ENCODE results near the gene CA10.

CA10 gene

DNA sequence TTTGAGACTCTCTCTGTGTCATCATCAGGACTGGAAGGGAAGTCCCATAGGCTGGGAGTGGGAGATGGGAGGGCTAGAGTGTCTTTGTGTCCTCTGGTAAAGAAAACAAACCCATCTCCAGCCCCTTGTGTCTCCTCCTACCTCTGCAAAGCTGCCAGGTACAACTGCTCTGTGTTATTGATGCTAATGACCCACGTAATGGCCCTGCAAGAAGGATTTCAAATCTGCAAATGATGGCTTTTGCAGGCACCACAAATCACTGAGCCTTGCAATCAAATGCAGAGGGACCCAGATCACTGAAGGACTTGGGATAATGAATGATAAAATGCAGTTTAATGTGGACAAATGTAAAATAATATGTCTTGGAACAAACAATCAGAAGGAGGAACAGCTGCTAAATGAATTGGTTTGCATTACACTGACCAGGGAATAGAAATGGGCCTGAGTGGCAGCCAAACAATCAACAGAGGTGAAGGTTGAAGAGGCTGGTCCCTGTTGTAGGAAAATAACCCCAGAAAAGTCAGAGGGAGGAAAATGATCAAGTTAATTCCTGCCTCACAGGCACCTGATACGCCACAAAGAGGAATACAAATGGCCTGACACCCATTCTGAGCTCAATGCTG is 473.1 kb downstream of the CA10 start:
- no peak for DNase-seq (ENCODE audit: low read depth in 2 of 2)

DNA sequence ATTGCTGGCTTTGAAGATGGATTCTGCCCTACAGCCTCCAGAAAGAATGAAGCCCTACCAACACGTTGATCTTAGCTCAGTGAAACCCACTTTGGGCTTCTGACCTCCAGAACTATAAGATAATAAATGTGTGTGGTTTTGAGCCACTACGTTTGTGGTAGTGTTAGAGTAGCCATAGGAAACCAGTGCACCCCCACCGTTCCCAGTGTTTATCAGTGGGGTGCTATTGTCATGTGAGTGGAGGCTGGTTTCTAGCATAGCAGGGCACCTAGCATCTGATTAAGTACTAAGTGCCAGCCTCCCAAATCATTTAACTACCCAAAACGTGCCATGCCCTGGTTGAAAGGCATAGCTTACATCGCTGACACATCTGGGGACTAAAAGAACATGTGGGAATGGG is 474.3 kb downstream of the CA10 start:
- no peak for DNase-seq (ENCODE audit: low read depth in 2 of 2)

DNA sequence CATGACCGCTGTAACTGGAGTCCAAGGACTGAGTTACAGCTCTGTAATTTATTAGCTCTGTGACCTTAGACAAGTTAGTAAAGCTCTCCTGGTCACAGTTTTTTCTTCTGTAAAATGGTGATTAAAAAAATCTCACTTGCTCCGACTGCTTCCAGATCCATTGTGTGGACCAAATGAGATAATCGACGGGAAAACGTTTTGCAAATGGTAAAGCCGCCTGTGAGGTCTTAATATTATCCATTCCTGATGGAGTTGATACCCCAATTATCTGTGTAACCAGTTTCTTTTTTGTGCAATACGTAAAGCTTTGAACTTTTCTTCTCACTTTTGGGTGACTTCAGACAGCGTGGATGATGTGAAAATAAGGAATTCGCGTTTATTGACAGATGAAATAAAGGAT is 475.2 kb downstream of the CA10 start:
- no peak for DNase-seq (ENCODE audit: low read depth in 2 of 2)

DNA sequence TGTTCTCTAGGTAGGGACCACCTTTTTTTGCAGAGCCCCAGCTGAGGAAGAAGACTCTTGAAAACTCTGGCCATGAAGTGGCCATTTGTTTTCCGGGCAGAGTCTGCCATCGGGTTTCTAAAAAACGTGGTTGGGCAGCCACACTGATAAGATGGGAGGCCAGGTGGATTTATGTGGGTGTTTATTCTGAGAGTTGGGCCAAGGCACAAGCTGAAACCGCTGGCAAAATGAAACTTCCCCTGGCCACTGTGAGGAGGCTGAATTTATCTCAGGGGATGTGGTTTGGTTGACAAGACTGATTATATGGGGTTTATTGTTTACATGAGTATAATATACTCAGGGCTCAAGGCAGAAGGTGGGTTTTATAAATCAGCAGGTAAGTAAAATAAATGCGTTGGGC is 476.4 kb downstream of the CA10 start:
- no peak for DNase-seq (ENCODE audit: low read depth in 2 of 2)

DNA sequence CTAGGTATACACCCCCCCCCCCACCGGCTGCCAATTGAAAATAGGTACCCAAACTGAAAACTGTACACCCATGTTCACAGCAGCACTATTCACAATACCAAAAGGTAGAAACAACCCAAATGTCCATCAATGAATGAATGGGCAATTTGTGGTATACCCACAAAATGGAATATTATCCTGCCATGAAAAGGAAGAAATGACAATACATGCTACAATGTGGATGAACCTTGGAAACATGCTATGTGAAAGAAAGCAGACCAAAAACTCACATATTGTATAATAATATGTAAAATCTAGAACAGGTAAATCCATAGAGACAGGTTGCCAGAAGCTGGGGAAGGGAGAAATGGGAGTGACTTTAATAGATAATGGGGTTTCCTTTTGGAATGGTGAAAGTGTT is 480.6 kb downstream of the CA10 start:
- no peak for DNase-seq (ENCODE audit: low read depth in 2 of 2)

DNA sequence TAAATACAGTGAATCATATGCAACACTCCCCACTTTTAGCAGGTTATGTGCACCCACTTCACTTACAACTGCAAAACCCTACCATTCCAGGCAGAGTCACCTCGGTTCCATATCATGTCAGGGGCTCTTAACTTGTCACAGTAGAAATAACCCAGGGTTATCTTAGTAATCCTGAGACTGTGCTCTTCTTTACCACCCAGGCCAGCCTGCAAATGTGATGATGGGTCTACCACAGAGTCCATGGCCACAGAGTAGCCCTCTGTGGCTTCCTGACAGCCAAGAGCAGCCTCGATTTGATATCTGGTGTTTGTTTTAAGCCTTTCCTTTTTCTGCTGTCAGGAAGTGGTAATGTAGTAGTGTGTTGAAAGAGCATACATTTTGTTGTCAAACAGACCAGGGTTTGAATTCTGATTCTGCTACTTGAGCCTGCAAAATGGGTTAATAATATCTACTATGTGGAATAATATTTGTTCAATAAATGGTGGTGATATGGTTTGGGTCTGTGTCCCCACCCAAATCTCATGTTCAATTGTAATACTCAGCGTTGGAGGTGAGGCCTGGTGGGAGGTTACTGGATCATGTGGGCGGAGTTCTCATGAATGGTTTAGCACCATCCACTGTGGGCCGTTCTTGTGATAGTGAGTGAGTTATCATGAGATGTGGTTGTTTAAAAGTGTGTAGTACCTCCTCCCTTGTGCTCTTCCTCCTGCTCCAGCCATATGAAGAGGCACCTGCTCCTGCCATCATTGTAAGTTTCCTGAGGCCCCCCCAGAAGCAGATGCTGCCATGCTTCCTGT is 481.6 kb downstream of the CA10 start:
- no peak for DNase-seq (ENCODE audit: low read depth in 2 of 2)

DNA sequence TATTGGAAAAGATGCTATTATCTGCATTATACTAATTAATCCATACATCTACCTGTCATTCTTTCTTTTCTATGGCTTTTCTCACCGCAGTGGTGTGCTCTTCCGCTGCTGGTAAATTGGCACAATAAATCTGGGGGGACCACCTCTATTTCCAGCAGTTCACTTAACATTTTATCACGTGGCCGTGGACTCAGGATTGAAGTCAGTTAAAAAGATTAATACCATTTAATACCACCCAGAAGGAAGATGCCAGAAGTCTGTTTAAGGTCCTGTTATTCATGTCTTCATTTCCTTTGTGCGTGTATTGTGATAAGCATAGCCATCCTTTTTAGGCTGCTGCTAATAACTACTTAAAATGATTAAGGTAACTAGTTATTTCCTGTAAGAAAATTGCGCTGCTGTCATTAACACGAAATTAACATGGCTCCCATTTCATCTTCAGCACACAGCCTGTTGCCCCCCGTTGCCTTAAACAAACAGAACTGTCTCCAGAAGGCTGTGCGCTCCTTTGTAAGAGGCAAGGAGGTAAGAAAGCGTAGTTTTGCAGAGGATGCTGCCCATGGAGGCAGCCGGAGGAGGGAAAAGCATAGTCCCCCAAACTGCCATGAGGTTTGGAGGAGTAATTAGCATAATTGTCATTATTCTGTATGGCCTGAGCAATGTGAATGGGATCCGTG is 483.8 kb downstream of the CA10 start:
- DNase-seq (ENCODE audit: low read depth in 2 of 2) = no peak

DNA sequence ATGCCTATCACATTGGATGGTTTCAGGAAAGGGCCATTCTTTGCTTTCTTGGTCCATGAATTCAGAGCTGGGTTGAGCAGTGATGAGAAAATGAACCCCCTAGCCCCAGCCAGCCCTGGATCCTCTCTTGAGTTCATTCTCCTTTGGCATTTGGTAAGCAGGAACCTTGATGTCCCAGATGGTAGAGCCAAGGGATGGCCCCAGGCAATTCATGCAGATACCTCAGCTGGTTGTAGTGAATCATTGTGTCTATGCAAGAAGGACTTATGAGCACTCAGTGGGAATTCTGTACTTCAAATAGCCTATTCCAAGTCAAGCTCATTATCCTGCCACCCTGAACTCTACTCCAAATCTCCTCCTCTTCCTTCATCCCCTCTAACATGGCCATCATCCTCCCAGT is 485.4 kb downstream of the CA10 start:
- no peak for DNase-seq (ENCODE audit: low read depth in 2 of 2)

DNA sequence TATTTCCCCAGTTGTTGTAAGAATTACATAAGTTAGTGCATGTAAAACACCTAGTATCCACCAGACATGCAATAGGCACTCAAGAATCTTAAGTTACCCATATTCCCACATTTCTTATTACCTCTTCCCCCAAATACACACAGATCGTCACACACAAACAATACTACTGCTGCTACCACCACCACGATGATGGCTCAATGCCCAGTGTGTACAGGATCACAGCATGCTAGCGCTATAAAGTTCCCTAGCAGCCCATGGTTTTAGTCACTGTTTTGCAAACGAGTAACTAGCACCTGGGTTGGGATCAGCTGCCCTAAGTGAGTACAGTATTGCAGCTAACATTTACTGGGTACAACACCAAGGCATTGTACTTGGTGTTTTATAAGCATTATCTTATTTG is 486.4 kb downstream of the CA10 start:
- no peak for DNase-seq (ENCODE audit: low read depth in 2 of 2)

DNA sequence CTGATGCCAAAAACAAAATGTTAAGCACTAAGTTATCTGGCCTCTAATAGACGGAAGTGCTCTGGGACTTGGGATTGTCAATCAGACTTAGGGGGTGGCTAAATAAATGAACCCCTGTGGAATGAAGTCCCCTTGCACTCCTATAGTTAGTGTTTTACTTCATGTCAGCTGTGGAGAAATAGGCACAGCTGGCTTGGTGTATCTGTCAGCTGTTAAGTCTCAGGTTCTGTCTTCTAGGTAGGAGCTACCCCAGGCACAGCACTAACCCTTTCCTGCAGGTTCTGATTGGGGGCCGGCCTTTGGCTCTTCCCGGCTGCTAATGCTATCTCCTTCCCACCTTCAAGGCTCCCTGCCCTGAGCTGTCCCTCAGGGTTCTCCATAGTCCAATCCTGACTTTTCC is 487.6 kb downstream of the CA10 start:
- no peak for DNase-seq (ENCODE audit: low read depth in 2 of 2)

DNA sequence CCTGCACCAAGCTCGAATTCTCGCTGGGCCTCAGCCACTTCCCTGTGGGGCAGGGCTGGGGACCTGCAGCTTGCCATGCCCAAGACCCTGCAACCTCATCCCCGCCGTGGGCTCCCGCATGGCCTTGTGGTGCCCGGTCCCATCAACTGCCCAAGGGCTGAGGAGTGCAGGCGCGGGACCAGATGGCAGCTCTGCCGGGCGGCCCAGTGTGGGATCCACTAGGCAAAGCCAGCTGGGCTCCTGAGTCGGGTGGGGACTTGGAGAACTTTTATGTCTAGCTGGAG is 489.6 kb downstream of the CA10 start:
- DNase-seq (ENCODE audit: low read depth in 2 of 2) = no peak

DNA sequence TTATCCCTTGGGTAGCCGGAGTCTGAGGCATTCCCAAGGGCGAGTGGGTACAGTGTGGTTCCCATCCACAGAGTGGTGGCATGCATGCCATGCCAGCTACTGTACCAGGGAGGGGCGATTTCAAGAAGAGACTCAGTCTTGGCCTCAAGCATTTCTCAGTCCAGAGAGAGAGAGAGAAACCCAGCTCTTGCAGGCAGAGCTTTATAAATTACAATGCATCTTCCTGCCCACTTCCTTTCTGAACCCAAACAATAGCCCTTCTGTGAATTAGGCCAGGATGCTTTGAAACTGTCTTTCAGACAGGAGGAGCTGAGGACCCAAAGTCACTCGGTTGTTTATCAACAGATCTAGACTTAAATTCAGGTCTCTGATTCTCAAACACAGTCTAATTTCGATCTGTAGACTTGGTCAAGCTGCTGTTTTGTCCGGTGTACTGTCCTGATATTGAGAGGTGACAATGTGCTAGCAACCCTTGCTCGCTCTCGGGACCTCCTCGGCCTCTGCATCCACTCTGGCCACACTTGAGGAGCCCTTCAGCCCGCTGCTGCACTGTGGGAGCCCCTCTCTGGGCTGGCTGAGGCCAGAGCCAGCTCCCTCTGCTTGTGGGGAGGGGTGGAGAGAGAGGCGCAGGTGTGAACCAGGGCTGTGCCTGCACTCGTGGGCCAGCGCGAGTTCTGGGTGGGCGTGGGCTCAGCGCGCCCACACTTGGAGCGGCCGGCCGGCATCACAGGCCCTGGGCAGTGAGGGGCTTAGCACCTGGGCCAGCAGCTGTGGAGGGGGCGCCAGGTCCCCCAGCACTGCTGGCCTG is 490.2 kb downstream of the CA10 start:
- DNase-seq (ENCODE audit: low read depth in 2 of 2) = no peak

DNA sequence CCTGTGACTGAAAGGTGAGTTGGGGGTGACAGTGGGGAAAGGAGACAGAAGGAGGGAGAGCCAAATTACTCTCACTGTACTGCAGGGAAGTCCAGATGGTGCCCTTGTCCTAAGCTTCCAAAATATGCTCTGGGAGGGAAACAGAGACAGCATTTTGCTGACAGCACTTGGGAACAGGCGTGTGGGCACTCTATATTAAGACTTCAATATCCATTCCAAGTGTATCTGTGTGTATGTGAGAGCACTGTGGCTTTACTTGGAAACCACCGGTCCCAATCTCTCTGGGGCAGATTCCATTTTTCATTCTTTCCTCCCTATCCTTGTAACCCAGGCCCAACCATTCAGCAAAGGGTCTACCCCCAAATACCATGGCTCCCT is 490.8 kb downstream of the CA10 start:
- DNase-seq (ENCODE audit: low read depth in 2 of 2) = no peak

DNA sequence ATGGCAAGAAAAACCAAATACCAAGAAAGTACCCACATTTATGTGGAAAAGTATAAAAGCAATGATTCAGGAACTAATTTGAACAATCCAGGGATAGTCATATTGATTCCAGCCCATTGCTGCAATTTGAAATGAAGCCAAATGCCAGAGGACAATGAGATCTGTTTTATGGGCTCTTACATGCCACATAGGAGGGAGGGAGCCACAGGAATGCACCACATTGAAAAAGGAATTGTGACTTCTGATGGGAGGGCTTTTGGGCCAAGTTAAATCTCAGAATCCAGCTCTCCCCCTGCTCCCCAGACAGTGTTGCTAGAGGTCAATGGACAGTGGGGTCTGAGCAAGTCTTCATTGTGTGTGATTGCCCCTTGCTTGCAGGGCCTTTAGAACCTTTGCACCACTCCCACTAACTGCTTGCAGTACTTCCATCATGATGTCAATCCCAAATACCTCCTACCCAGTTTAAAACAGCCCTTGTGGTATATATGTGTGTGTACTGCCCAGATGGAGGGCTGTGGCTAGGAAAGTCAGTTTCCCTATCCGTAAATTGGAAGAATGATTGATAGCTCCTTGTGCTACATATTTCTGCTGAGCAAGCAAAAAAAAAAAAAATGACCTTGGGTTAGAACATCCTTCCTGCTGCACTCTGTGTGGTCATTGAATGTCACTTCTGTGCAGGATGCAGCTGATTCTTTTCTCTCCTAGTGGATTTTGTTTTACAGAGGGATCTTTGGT is 491.4 kb downstream of the CA10 start:
- no peak for DNase-seq (ENCODE audit: low read depth in 2 of 2)

DNA sequence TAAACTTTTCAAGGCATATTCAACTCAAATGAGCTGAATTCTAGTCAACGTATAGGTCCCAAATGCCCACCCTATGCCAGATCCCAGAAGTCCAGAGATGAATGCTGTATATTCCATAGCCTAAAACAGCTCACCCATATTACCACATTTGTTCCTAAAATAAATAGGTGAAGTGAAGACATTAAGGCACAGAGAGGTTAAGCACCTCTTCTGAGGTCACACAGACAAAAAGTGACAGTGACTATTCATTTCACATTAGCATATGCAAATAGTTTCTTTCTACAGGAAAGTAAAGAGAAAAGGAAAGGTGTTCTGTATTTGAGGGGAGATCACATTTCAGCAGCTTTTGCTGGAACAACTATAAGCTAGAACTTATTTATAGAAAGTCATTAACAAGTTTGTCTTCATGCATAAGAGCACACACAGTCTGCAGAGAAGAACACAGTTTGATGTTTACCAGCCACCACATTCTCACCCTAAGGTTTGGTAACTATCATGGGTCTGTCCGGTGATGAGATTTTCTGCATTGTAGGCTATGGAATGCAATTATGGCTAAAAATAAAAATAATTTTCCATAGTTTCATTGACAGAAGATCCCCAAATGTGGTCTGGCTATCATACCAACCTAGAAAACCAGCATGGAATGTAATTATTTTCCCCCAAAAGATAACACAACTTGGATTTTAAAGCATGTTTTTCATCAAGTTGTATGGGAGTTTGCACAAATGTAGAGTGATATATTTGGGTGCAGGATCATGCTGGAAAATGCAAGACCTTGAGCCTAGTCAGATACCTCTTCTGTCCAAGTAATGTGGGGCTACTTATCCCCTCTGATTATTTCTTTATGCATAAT is 496.1 kb downstream of the CA10 start:
- DNase-seq (ENCODE audit: low read depth in 2 of 2) = no peak

DNA sequence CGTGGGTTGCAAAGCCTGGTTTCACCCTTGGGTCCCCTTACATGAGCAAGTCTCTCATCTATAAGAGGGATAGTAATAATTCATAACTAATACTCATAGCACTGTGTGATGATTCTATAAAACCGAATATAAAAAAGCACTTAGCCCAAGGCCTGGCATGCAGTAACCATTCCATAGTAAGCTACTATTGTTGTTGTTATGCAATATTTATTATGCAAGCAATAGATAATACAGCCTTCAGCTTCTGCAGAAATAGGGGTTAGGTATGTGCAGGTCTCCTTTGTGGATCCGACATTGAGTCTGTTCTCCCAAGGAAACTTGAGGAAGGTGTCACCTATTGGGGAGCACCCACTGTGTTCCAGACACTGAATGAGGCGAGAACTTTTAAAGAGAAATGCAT is 497.1 kb downstream of the CA10 start:
- no peak for DNase-seq (ENCODE audit: low read depth in 2 of 2)

DNA sequence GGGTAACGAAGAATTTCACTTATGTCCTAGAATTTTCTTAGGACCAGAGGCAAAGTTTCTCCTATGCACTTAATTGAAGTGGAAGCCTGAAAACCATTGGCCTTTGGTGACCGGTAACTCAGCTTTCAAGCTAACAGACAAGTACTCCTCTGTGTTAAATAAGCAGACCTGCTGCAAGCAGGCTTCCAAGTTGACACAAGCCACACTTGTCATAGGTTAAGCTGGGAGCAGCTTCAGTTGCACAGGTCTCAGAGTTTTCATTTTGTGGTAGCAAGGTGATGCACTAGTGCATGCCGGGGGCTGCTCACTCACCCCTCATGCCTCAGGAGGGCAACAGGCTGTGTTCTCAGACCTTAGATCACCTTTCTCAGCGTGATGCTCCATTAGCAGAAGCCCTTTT is 498.2 kb downstream of the CA10 start:
- no peak for DNase-seq (ENCODE audit: low read depth in 2 of 2)

DNA sequence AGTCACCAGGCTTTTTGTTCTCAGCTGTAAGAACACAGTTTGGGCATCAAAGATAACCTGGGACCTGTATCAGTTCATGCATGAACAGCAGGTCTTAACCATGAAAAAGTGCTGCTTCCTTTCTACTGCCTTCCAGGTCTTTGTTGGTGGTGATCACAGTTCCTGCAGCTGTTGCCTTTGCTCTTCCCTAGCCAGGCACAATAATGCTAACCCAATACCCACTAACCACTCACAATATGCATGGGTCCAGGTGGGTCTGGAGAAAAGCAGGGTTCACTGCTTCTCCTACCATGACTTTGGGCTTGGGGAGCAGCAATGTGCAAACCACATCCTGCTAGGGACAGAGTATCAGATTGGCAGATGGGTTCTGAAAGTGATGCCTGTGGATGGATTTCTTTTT is 501.3 kb downstream of the CA10 start:
- DNase-seq (ENCODE audit: low read depth in 2 of 2) = no peak

DNA sequence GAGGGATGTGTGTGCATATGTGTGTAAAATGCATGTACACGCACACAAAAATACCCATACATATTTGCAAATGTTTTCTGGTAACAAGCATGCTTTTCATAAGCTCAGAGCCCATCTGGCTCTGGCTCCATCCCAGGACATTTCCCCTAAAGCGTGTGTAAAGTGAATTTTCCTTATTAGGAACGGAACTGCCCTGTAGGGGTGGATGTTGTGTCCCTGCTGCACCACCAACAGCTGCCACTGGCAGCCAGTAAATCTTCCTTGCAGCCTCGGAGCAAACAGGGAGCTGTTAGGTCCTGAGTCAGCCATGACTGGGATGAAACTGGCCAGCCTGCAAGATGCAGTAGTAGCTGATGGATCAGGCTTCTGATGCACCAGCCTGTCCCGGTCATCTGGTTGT is 504.6 kb downstream of the CA10 start:
- DNase-seq (ENCODE audit: low read depth in 2 of 2) = no peak

DNA sequence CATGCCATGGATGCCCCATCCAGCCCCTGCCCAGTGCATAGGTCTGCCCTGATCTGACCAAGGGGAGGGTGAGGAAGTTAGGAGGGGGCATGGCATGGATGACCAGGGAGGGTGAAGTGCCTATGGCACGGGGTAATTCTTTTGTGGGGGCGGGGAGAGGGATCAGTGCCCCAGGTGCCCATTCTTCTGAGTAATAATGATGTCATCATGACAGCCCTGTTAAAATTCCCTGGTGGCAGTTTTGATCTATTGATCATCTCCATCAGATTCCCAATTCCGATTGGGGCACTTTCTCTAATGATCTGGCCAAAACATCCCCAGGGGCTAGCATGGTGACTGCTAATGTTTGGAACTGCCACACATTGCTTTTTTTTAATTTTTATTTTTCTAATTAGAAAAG is 506.0 kb downstream of the CA10 start:
- no peak for DNase-seq (ENCODE audit: low read depth in 2 of 2)
